GM18517 (cell line): ENCODE measurements around the gene ANKS1A.

Experiments
- ATAC-seq: cut with Tn5 transposase; IDR thresholded peaks from one replicate; pipeline ENCODE4 v1.9.1; 2021; ENCODE audit warnings: mild to moderate bottlenecking, moderate library complexity; ENCODE audit not compliant: unreplicated experiment

ANKS1A gene

GRCh38 chr6:35017411-35018181, 128.5 kb downstream of the ANKS1A start:
- no peak for ATAC-seq

DNA sequence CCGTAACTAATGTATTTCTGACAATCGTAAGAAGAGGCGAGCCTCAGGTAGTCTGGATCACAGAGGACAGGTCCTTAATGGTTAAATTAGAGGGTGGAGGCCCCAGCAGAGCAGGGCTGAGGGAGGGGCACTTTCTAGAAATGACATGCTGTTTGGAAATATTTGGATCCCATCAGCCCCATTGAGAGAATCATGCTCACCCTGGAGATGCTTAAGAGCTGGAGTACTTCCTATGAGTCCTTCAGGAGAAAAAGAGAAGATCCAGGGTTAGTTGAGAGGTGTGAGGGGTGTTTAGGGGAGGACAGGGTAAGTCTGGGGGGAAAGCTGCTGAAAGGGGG, 129.1 kb downstream of the ANKS1A start:
- ATAC-seq = no peak

DNA sequence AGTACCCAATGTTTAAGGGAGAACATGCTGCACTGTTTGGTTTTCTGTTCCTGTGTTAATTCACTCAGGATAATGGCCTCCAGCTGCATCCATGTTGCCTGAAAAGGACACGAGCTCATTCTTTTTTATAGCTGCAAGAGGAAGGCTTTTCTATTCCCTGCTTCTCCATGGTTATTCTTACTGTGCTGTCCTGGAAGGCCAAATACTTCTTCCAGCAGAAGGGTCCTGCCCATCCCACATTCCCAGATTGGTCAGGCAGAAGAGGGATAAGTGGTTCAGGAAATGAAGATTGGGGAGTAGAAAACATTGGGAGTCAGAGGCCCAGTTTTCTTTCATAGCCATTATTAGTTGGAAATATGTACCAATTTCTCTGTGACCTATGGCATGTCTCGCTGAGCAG, 129.7 kb downstream of the ANKS1A start:
- no peak for ATAC-seq

DNA sequence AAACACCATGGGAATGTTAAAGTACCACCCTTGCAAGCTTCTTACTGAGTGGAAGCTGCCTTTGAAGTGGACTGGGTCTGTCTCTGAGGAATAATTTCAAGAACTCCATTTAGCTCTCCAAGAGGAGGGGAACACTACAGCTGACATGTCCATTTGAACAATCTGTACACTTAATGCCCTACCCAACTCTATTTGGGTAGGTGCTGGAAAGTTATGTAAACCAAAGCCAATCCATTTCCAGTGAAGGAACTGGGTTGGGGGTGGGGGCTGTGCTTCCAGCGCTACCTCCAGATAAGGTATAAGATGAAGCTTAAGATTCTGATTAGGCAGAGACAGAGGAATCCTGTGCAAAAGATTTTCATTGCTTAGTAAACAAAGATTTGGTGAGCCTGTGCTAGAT, 130.1 kb downstream of the ANKS1A start:
- ATAC-seq = no peak

DNA sequence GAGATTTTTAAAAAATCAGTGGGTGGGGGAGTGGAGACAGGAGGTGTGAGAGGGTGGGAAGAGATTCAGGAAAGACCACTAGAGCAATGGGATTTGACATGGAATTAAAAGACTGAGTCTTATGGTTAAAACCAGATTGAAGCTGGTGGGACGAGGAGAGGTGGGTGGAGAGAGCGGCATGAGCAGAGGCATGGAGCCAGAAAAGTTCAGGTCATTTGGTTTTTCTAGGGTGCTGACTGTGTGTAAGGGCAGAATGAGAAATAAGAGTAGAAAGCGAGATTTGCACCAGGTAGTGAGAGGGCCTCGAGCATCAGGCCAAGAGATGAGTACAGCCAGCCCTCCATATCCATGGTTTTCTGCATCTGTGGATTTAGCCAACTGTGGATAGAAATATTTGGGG, 130.8 kb downstream of the ANKS1A start:
- ATAC-seq = no peak

- ATAC-seq = no peak
Observed at GRCh38 chr6:35021004-35021403, 131.9 kb downstream of the ANKS1A start.

GRCh38 chr6:35023091-35024000, 134.3 kb downstream of the ANKS1A start:
- ATAC-seq = no peak

- no peak for ATAC-seq
Observed at GRCh38 chr6:35024551-35025054, 135.5 kb downstream of the ANKS1A start.

DNA sequence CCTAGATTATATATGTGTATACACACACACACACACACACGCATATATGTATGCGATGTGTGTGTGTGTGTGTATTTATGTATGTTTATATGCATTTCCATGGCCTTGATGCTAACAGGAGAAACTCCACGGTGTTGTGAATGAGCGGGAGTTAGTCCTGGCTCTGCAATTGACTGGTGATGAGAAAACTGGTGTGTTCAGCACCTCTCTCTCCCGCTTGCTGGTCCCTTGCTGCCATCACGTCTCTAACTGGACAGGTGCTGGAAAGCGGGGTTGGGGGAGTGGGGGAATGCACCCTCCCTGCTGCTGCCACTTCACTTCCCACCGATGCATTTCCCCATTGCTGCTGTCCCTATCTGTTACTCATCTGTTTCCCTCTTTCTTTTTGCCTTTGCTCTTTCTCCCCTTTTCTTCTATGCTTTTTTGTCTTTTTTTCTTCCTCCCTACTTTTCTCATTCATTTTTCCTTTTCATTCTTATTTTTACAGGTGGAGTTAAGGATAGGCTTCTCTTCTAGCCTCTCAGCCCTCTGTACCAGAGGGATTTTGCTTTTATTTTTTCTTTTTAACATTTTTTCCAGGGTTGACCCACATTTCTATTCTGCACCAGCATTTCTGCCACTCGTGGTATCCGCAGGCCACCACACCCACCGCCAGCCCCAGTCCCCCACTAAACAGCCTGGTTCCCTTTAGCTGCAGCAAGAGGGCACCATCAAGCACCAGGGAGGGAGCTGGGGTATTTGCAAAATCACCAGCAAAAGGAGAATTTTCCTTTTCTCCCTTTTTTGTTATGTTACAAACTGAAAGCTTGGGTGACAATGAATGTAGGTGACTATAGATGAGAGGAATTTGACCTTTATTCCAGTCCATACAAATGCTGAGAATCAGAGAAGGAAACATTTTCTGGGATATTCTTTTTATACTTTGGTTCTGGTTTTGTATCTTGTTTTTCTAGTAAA, 136.5 kb downstream of the ANKS1A start:
- ATAC-seq = no peak

DNA sequence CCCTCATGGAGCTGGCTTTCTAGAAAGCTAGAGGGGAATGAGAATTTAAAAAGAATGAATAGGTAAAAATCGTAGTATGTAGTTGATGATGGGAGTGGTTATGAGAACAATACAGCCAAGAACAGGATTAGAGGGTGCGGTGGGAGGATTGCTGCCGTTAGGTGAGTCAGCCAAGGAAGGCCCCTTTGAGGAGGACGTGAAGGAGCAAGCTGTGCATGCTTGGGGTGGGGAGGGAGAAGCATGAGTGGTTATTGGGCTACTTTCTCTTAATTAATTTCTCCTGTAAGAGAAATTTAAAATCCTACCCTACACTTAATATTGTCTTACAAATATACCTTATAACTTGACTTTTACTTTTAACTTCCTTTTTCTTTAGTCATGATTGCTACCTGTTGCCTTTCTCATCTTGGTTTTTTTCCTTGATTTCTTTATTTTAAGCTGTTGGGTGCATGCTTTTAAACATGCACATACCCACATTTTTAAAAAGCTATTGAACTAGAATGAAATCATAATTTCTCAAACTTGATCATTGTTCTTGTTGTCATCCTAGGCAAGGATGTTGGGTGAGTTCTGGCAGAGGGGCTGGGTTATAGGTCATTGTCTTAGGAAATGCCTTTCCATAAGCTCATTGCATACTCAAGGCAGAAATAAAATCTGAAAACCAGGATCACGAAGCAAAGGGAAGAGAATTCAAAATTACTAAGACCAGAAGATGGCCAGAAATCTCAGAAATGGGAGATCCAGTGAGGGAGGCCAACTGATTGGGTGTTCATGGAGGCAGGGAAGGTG, 137.6 kb downstream of the ANKS1A start:
- no peak for ATAC-seq

DNA sequence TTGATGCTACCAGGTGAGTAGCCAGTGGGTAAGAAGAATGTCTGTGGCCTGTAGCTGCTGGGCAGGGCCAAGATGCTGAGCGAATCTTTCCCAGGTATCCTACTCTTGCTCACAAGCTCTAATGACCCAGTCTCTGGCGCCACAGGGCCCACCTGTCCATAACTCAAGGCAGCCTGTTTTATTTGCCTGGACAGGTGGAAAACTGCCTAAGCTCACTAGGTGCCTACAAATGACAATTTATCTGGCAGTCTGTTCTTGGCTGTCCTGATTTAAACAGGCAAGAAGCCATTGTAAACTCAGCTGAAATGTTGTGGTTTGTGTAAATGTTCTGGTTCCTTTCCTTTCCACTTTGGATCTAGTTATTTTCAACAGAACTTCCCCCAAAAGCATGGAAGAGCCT, 138.8 kb downstream of the ANKS1A start:
- no peak for ATAC-seq

- no peak for ATAC-seq
Observed at GRCh38 chr6:35028781-35029769, 140.0 kb downstream of the ANKS1A start.

DNA sequence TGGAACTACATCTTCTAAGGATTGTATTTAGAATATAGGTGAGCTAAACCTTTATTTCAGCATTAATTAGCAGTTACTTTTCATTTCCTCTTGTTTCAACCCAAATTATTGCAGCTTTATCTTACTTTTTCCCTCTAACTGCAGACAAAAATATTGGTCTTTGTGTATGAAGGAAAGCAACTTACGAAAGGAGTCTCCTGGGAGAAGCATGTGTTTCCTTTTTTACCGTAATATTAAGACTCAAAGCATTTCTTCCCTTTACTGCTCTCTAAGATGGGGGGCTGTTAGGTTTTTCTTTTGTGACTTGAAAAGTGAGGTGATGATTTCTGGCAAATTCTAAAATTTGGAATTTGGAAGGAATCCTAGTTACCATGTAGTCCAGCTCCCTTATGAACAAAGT, 141.0 kb downstream of the ANKS1A start:
- no peak for ATAC-seq

DNA sequence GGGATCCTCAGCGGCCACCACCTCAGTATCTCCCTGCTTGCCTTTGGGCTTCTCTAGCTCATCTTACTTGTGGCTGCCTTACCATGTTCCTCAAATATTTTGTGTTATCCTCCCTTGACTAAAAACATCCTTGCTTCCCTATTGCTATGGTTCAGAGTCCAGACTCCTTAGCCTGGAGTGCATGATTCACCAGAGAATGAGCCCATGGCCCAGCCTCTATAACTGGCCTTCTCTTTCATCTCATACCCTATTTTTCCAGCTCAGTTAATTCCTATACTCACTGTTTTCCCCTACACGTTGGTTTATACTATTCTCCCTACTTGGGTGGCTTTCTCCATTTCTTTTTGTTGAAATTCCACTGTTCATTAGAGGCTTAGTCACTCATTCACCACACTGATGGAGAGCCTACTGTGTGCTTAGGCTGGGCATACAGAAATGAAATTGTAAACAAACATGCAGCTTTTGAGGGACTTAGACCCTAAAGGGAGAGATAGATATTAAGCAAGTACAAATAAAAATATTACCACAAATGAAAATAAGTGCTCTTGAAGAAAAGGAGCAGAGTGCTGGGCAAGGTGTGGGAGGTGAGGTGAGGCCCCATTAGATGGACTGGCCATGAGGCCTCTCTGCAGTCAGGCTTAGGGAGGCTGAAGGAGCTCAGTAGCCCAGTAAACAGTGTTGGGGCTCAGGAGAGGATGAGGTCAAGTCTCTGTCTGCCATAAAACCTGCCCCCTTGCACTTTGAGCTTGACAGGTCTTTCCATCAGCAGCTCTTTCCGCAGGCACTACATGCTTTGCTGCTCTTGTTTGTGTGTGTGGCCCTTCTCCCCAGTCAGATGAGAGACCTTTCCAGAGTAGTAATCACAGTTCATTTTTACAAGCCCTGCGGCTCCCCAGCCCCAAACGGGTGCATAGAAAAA, 142.8 kb downstream of the ANKS1A start:
- no peak for ATAC-seq

DNA sequence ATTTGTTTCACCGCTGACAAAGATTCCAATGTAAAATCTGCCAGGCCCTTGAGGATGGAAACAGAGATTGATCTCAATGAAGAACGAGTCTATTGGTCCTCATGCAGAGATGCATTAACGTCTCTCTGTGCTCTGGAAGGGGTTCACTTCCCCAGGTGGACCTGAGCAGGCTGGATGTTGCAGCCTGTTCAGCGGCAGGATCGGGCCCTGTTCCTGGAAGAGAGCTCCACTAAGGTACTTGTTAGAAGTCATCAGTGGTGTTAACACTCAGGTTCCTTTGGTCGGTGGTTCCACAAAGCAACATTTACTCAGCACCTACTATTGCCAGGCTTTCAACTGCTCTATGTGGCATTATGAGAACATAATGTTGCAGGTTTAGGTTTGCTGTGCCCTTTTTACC, 144.6 kb downstream of the ANKS1A start:
- ATAC-seq = no peak

DNA sequence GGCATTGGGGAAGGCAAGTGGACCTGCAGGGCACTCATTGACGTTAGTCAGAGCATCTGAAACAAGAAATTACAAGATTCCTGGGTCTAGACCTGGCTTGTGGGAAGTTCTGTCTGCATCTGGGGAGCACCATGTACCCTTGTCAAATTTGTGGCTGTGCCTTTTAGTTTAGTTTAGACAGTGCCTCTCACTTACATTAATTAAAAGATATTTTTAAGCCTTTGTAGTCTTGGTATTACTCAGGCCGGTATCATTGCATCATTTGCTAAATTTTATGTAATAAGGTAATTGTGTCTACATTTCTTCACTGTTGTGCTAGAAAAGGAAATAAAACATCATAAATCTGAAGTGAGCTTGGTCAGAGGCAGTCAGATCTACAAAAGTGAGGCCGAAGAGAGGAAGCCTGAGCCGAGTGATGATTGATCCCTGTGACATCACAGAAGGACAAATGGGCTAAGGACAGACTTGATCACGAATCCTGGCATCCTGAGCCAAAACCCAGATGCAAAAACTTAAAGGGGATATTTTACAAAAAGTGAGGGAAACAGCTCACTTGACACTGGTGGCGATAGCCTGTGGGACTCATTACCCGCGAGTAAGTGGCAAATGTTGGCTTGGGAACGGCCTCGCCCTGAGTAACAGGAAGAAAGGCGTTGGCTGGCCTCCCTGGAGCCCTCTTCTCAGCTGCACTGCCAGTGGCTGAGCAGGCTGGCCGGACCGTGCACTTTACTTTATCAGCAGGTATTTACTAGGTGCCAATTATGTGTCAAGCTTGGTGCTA, 145.5 kb downstream of the ANKS1A start:
- no peak for ATAC-seq

GRCh38 chr6:35035481-35036030, 146.5 kb downstream of the ANKS1A start:
- ATAC-seq = no peak
